MM.1S (cell line): ENCODE measurements around the gene TROAP.

Experiments used
- CTCF ChIP-seq: fragments of 300-600 bp; sonication (generic); IDR thresholded peaks from 2 replicates; pipeline ENCODE4 v1.5.1; 2016; ENCODE audit warnings: antibody characterized with exemption, low read length, mixed read lengths
- EZH2 ChIP-seq: fragments of 300-600 bp; sonication (generic); optimal IDR thresholded peaks from 2 replicates; pipeline ENCODE3; 2017; ENCODE audit warnings: low read depth, mild to moderate bottlenecking, antibody characterized with exemption, low read length, mixed read lengths

DNA sequence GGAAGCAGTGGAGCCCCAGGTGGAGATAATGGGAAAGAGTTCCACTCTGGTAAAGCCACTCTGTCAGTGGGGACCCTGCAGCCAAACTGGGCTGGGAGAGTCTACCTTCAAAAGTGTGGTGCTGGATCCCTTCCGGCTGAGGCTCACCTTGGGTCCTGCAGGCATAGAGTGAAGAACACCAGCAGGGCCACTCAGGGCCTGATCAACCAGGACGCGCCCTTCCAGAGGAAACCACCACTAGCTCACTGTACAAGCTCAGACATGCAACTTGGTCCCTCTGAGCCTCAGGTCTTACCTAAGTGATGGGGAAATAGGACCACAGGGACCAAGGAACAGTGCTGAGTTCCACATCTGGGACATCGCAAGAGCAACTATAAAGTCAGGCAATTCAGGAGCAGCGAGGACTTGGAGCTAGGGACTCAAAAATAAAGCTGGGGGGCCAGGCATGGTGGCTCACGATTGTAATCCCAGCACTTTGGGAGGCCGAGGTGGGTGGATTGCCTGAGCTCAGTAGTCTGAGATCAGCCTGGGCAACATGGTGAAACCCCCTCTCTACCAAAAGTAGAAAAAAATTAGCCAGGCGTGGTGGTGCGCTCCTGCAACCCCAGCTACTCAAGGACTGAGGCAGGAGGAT is 34.0 kb upstream of the TROAP start:
- TF ChIP-seq CTCF: no peak
- no peak for TF ChIP-seq EZH2
